Lung microvascular endothelial cell (primary cell): ENCODE results near the gene NEU3. TPM values are rescaled to one million over a fixed set of nuclear protein-coding genes. Genes with fewer than 3 reads are reported as not detected.
A peak's percentile ranks its signal among the peaks of the same experiment; 100 is the strongest.
"Not testable (repeated sequence)": the region's sequence is repeated elsewhere in the genome, so short reads cannot be mapped to it uniquely, and the experiment has no call there.

ENCODE experiments used
- DNase-seq, 2 donors: peaks; one replicate each; pipeline versions ENCODE4 v3.0.0 to v3.0.0-alpha.2; 2010; ENCODE audit warnings: low read depth in 2 of 2
- total RNA-seq: library from RNA; depleted of rRNA; stranded (reverse); fragments of >200 nt; gene quantifications from 2 replicates; pipeline ENCODE4 v1.2.1, GENCODE V29; 2014

NEU3 gene, protein sequence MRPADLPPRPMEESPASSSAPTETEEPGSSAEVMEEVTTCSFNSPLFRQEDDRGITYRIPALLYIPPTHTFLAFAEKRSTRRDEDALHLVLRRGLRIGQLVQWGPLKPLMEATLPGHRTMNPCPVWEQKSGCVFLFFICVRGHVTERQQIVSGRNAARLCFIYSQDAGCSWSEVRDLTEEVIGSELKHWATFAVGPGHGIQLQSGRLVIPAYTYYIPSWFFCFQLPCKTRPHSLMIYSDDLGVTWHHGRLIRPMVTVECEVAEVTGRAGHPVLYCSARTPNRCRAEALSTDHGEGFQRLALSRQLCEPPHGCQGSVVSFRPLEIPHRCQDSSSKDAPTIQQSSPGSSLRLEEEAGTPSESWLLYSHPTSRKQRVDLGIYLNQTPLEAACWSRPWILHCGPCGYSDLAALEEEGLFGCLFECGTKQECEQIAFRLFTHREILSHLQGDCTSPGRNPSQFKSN
- 4.6 and 7.1 TPM in 2 replicates for total RNA-seq

DNA sequence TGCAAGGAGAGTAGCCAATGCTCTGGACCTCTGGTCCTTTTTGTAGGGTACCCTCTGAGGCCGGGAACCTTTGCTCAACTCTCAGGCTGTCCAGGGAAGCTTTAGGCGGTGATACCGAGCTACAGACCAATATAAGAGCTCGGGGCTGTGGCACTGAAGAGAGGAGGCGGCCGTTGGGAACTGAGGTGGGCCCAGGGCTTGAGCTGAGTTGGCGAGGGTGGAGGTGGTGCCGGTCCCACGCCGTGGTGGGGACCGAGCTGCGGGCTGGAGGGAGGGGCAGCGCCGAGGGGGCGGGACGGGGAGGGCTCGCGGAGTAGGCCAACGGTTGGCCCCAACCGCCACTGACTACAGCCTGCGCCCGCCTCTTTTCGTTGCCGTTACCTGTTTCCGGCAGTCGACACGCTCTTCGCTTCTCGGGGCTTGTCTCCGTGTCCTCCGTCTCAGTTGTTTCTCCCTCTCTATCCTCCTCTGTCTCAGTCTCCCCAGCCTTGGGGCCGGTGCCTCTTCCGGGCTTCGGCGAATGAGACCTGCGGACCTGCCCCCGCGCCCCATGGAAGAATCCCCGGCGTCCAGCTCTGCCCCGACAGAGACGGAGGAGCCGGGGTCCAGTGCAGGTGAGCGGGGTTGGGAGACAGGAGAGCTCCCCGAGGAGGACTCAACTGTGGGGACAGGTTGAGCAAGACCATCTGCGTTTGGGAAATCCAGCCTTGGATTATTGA lies at the start of gene NEU3:
Gene NEU3 (plus strand): TSS at position 393 of the 719 bp plus-strand sequence. CDS start 128 bp downstream, at position 521.
- peak; percentile 79 to 80 for DNase-seq

- no peak for DNase-seq
These were observed 47.2 kb upstream of the NEU3 start for GRCh38 chr11:74941492-74941891.

DNA sequence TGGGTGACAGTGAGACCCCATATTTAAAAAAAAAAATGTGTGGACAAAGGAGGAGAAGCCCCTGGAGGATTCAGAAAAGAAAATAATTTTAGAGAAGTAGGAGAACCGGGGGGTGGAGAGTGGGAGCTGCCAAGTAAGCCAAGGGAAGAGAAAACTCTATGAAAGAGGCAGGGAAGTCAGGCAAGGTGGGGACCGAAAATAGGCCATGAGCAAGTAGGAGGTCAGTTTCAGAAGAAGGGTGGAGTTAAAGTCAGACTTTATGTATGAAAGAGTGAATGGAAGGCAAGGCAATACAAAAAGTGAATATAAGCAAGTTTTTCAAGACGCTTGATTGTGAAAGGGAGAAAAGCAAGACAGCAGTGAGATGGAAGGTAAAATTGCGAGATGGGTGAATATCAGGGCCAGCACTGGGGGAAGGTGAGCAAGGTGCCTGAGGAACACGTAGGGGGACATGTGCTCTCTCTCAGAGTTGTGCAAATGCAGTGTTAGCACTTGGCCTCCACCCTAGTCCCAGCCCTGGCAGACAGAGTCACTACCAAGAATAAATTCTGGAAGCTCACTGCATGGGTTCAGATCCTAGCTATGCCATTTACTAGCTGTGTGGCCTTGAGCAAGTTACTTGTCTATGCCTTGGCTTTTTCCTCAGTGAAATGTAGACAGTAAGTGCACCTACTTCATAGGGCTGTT lies 46.5 kb upstream of the NEU3 start:
- no peak for DNase-seq

DNA sequence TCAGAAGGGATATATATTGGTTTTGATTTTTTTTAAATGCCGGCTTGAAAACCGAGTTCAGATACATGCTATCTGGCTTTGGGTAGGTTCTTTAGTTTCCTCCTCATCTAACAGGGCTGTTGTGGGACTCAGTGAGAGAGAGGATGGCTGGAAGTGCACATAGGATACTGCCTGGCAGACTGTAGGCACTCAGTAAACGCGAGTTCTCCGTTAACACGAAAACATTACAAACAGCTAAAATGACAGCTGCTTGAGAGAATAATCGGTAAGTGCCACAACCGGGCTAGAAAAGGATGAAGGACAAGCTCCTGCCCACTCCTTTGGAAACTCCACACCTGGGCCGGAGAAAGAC lies 40.2 kb upstream of the NEU3 start:
- DNase-seq: peak in 1 of 2 donors; percentile 42

- DNase-seq: peak; percentile 99
These were observed 39.6 kb upstream of the NEU3 start, which contains the start of the genes SPCS2 and XRRA1 for GRCh38 chr11:74948898-74949752. Gene SPCS2 (plus strand): TSS chr11:74949266. CDS start chr11:74949286, 20 bp downstream. Gene XRRA1 (minus strand): TSS chr11:74949091. CDS start chr11:74940878, 8,213 bp downstream.

- peak in 1 of 2 donors; percentile 15 for DNase-seq
These were observed 39.0 kb upstream of the NEU3 start for GRCh38 chr11:74949753-74950137.

DNA sequence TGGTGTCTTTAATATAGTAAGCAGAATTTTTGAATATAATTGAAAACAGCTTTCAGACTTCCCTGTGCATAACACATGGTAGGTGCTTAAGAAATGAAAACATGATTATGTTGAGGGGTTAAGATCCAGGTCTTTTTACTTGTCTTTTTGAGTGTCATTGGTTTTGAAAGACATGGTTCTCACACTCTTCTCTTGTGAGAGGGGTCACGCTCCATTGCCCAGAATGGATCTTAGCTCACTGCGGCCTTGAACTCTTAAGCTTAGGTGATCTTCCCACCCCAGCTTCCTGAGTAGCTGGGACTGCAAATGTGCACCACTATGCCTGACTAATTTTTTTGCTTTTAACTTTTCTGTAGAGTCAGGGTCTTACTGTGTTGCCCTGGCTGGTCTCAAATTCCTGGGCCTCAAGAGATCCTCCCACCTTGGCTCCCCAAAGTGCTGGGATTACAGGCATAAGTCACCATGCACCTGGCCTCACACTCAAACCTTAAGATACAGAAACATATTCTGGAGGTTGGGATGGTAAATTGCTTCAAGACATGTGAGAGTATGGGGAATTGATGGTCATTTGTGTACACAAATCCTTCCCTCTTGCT lies 38.3 kb upstream of the NEU3 start:
- DNase-seq: no peak

- no peak for DNase-seq
These were observed 37.5 kb upstream of the NEU3 start for GRCh38 chr11:74951226-74951625.

DNA sequence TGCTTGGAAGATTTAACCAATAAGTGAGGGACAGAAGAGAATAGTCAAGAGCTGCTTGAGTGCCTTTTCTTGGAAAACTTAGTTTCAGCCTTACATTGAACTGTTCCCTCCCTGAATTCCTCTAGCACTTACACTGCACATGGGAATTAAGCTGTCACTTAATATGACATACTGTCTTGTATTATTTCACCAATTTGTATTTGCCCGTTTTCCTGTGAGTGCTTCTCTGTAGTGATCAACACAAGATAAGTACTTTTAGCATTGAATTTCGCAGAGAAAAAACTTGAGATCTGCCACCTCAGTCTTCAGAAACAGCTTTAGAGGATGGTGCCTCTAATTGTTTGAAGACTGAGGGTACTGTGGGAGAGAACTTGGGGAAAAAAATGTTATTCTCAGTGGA lies 36.0 kb upstream of the NEU3 start:
- no peak for DNase-seq

GRCh38 chr11:74953451-74953850 lies 35.3 kb upstream of the NEU3 start:
- no peak for DNase-seq

GRCh38 chr11:74954199-74954598 lies 34.5 kb upstream of the NEU3 start:
- DNase-seq: no peak

DNA sequence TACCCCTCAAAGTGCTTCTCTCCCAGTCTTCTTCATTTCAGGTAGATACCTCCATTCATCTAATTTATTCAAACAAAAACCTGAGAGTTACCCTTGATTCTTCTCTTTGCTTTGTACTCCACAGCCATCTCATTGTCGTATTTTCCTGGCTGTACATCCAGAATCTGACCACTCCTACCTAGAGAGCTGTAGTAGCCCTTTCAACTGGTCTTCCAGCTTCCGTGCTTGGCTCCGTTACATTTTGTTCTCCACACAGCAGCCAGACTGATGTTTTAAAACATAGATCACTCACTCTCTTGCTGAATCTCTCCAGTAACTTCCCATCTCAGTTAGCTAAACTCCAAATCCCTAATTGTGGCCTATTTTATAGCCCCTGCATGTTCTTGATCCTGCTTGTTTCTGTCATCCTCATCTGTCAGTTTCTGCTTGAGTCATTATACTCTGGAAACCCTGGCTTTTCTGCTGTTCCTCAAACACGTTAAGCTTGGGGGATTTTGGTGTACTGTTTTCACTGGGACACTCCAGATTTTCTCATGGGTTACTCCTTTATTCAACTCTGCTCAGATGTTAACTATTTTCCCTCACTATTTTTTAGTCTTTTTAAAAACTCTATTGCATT lies 32.2 kb upstream of the NEU3 start:
- DNase-seq: peak in 1 of 2 donors; percentile 55

- DNase-seq: no peak
These were observed 30.6 kb upstream of the NEU3 start for GRCh38 chr11:74957937-74958629.

GRCh38 chr11:74960128-74960527 lies 28.6 kb upstream of the NEU3 start:
- not testable (repeated sequence) for DNase-seq

- peak in 1 of 2 donors; percentile 68 for DNase-seq
These were observed 22.1 kb upstream of the NEU3 start for GRCh38 chr11:74966651-74967050.

- DNase-seq: no peak
These were observed 17.8 kb upstream of the NEU3 start for GRCh38 chr11:74970852-74971395.

GRCh38 chr11:74971424-74971823 lies 17.3 kb upstream of the NEU3 start:
- DNase-seq: no peak

DNA sequence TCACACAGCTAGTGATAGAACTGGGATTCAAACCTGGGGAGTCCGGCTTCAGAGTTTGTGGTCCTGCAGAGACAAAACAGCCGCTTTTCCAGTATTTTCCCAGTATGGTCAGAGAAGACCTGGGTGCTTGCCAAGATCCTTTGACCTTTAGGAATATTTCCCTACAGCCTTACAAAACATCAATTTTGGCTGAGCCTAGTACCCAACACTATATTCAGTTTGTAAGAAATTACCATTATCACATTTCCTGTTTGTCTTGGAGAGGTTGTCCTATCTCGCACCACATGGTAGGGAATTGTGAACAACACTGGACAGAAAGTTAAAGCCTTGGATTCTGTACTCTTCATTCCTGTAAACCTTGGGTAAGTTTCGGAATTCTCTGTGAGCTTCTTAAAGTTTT lies 10.7 kb upstream of the NEU3 start:
- DNase-seq: peak in 1 of 2 donors; percentile 91

- no peak for DNase-seq
These were observed 8.1 kb upstream of the NEU3 start for GRCh38 chr11:74980634-74981033.
